HepG2 (cell line): Measurements from ENCODE around the gene TOMM40L. TPM values are rescaled to one million over a fixed set of nuclear protein-coding genes. Genes with fewer than 3 reads are reported as not detected.
A peak's percentile ranks its signal among the peaks of the same experiment; 100 is the strongest.

ENCODE experiments used
- CENPX ChIP-seq: sonication (generic); formaldehyde crosslinking; IDR thresholded peaks from 2 replicates; pipeline ENCODE4 v1.9.0; 2021; ENCODE audit warnings: mild to moderate bottlenecking, missing genetic modification reagents, moderate library complexity
- DNMT3B ChIP-seq: conservative IDR thresholded peaks from 2 replicates; pipeline ENCODE4 v1.6.1; 2016; ENCODE audit warnings: missing biosample characterization, control low read depth
- JUNB ChIP-seq: sonication (generic); formaldehyde crosslinking; IDR thresholded peaks from 2 replicates; pipeline ENCODE4 v1.8.0; 2022; ENCODE audit warnings: missing genetic modification reagents, mild to moderate bottlenecking, borderline replicate concordance
- KLF11 ChIP-seq: IDR thresholded peaks from 2 replicates; pipeline ENCODE4 v1.6.1; 2016; ENCODE audit warnings: missing compliant biosample characterization
- MEF2D ChIP-seq: sonication (generic); formaldehyde crosslinking; IDR thresholded peaks from 2 replicates; pipeline ENCODE4 v1.5.1; 2020; ENCODE audit warnings: mild to moderate bottlenecking, missing genetic modification reagents
- RBAK ChIP-seq: sonication (generic); formaldehyde crosslinking; IDR thresholded peaks from 2 replicates; pipeline ENCODE4 v1.5.1; 2020; ENCODE audit warnings: mild to moderate bottlenecking, missing genetic modification reagents
- RBM39 ChIP-seq: fragments of 200-400 bp; formaldehyde crosslinking; IDR thresholded peaks from one replicate; pipeline ENCODE4 v1.6.1; 2018; ENCODE audit warnings: antibody characterized with exemption, mild to moderate bottlenecking, low read depth, low read length; ENCODE audit not compliant: poor library complexity, severe bottlenecking
- SKI ChIP-seq: fragments of 450-650 bp; IDR thresholded peaks from one replicate; pipeline ENCODE4 v1.6.1; 2018; ENCODE audit warnings: mild to moderate bottlenecking; ENCODE audit not compliant: partially characterized antibody
- SP4 ChIP-seq: sonication (generic); formaldehyde crosslinking; IDR thresholded peaks from 2 replicates; pipeline ENCODE4 v1.8.1; 2023; ENCODE audit warnings: mild to moderate bottlenecking, missing genetic modification reagents
- SRSF9 ChIP-seq: fragments of 200-400 bp; formaldehyde crosslinking; IDR thresholded peaks from 2 replicates; pipeline ENCODE4 v1.6.1; 2018; ENCODE audit warnings: borderline replicate concordance, mild to moderate bottlenecking, low read depth, low read length; ENCODE audit not compliant: insufficient read depth, poor library complexity, severe bottlenecking
- SSRP1 ChIP-seq: IDR thresholded peaks from 2 replicates; pipeline ENCODE4 v1.6.1; 2016; ENCODE audit warnings: control low read depth
- TSC22D2 ChIP-seq: sonication (generic); formaldehyde crosslinking; IDR thresholded peaks from 2 replicates; pipeline ENCODE4 v1.5.1; 2020; ENCODE audit warnings: missing genetic modification reagents, mild to moderate bottlenecking, borderline replicate concordance
- ZFP82 ChIP-seq: sonication (generic); formaldehyde crosslinking; IDR thresholded peaks from 2 replicates; pipeline ENCODE4 v1.5.1; 2020; ENCODE audit warnings: mild to moderate bottlenecking, missing genetic modification reagents, borderline replicate concordance
- ZNF230 ChIP-seq: sonication (generic); formaldehyde crosslinking; IDR thresholded peaks from 2 replicates; pipeline ENCODE4 v1.4.0; 2020; ENCODE audit warnings: mild to moderate bottlenecking, missing genetic modification reagents
- ZNF263 ChIP-seq: sonication (generic); formaldehyde crosslinking; IDR thresholded peaks from 2 replicates; pipeline ENCODE4 v1.4.0; 2020; ENCODE audit warnings: missing genetic modification reagents
- ZNF44 ChIP-seq: sonication (generic); formaldehyde crosslinking; IDR thresholded peaks from 2 replicates; pipeline ENCODE4 v1.5.1; 2020; ENCODE audit warnings: mild to moderate bottlenecking, missing genetic modification reagents
- ZNF451 ChIP-seq: sonication (generic); formaldehyde crosslinking; IDR thresholded peaks from 2 replicates; pipeline ENCODE4 v1.5.0; 2020; ENCODE audit warnings: mild to moderate bottlenecking, missing genetic modification reagents
- ZNF652 ChIP-seq: IDR thresholded peaks from 2 replicates; pipeline ENCODE4 v1.6.1; 2016; ENCODE audit warnings: low read depth, borderline replicate concordance
- ZNF772 ChIP-seq: sonication (generic); formaldehyde crosslinking; IDR thresholded peaks from 2 replicates; pipeline ENCODE4 v1.5.0; 2020; ENCODE audit warnings: mild to moderate bottlenecking, missing genetic modification reagents
- ZNF775 ChIP-seq: sonication (generic); formaldehyde crosslinking; IDR thresholded peaks from 2 replicates; pipeline ENCODE4 v1.4.0; 2020; ENCODE audit warnings: missing genetic modification reagents, mild to moderate bottlenecking, moderate library complexity, borderline replicate concordance
- ZSCAN29 ChIP-seq: sonication (generic); formaldehyde crosslinking; conservative IDR thresholded peaks from 2 replicates; pipeline ENCODE4 v1.4.0; 2020; ENCODE audit warnings: mild to moderate bottlenecking, missing genetic modification reagents
- polyA plus RNA-seq, 8 experiments: library from polyadenylated mRNA; depleted of rRNA in 3 of 8; stranded (reverse) in 7 of 8; unstranded in 1 of 8; fragments of >200 nt; fragmentation: Illumina TruSeq in 4 of 8; extraction: Trizol in 4 of 8; gene quantifications; 2 replicates each; pipeline versions ENCODE4 v1.2.1 to v1.2.3, GENCODE V29; 2011 to 2016; ENCODE audit warnings: low read depth in 4 of 8, missing spikeins in 1 of 8, mixed read lengths in 1 of 8; ENCODE audit not compliant: insufficient read depth in 1 of 8
- total RNA-seq, 5 experiments: library from RNA; depleted of rRNA; stranded (reverse); fragments of >200 nt; fragmentation: Illumina TruSeq; extraction: Trizol; gene quantifications; 2 replicates each; pipeline ENCODE4 v1.2.3, GENCODE V29; 2016; ENCODE audit warnings: low read depth in 1 of 5
- TF ChIP-seq, protein P1 (sequence below): IDR thresholded peaks from 2 replicates; pipeline ENCODE4 v1.6.1; 2016; ENCODE audit warnings: missing genetic modification reagents, missing compliant biosample characterization
- TF ChIP-seq, protein P2 (sequence below): sonication (generic); formaldehyde crosslinking; IDR thresholded peaks from 2 replicates; pipeline ENCODE4 v1.4.0; 2020; ENCODE audit warnings: missing genetic modification reagents, borderline replicate concordance
- TF ChIP-seq, protein P3 (sequence below): sonication (generic); formaldehyde crosslinking; IDR thresholded peaks from 2 replicates; pipeline ENCODE4 v1.4.0; 2020; ENCODE audit warnings: mild to moderate bottlenecking, missing genetic modification reagents
- TF ChIP-seq, protein P4 (sequence below): sonication (generic); formaldehyde crosslinking; IDR thresholded peaks from 2 replicates; pipeline ENCODE4 v1.8.1; 2023; ENCODE audit warnings: mild to moderate bottlenecking, missing genetic modification reagents, borderline replicate concordance
- TF ChIP-seq, protein P5 (sequence below): sonication (generic); formaldehyde crosslinking; IDR thresholded peaks from 2 replicates; pipeline ENCODE4 v1.4.0; 2020; ENCODE audit warnings: missing genetic modification reagents

The TOMM40L gene
- total and polyA plus RNA-seq, 2 of the 13 experiments (the other 11 are each of a cell fraction or from before 2014, with no cell fraction given), result 14.1 to 26.2 TPM

DNA sequence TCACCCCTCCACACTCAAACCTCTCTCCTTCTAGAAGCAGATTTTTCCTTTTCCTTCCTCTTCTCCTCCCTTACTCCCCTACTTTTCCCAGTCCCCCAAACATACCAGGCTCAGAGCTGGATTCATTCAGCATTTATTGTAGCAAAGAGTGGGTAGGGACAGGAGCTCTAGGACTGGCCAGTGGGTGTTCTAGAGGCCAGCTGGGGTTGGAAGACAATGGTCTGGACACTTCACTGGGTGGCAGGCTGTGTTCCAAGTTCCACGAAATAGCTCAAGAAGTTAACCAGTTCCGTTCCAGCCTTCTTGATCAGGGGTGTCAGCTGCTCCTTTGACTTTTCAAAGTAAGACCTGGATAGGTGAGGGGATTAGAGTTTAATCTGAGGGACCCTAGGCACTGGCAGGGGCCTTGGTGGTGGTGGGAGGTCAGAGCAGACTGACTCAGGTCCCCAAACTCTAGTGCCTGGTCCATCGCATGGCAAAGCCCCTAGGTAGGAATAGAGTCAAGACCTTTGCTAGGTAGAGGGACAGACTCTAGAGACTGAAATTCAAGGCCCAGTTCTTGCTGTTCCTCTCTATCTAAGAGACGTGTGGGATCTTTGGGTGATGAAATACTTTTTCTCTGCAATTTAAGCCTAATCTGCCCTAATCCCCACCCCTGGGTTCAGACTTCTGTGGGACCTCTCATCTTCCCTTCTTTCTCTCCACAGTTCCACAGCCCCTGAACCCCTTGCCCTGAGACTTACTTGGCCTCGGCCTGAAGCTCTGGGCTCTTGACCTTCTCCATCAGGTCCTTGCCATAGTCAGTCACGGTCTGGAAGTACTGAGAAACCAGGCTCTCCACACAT lies 3.5 kb upstream of the TOMM40L start (continued):
- TF ChIP-seq TSC22D2 (CRISPR knock-in tag) (peak; percentile 52; the same call in 1 of the 2 replicates), RBAK (CRISPR knock-in tag) (no peak), SRSF9 (no peak), SP4 (CRISPR knock-in tag) (peak; percentile 54; the same call in 1 of the 2 replicates), ZFP82 (CRISPR knock-in tag) (no peak), ZNF230 (CRISPR knock-in tag) (no peak), MEF2D (CRISPR knock-in tag) (0 out of 2 replicates have a peak, but pooled peaks have one; percentile 29), CENPX (no peak), SSRP1 (CRISPR knock-in tag) (no peak), ZSCAN29 (CRISPR knock-in tag) (no peak), ZNF44 (CRISPR knock-in tag) (no peak), KLF11 (CRISPR knock-in tag) (no peak), JUNB (CRISPR knock-in tag) (peak; percentile 20; the same call in 1 of the 2 replicates), ZNF652 (CRISPR knock-in tag) (peak; percentile 48; the same call in 1 of the 2 replicates), SKI (no peak), RBM39 (no peak), DNMT3B (CRISPR knock-in tag) (no peak), ZNF775 (CRISPR knock-in tag) (no peak), ZNF772 (CRISPR knock-in tag) (peak; percentile 36; the same call in 1 of the 2 replicates), ZNF263 (CRISPR knock-in tag) (no peak), ZNF451 (CRISPR knock-in tag) (no peak)
- TF ChIP-seq, protein P1, sequence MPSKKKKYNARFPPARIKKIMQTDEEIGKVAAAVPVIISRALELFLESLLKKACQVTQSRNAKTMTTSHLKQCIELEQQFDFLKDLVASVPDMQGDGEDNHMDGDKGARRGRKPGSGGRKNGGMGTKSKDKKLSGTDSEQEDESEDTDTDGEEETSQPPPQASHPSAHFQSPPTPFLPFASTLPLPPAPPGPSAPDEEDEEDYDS (CRISPR knock-in tag), result no peak
- TF ChIP-seq, protein P2, sequence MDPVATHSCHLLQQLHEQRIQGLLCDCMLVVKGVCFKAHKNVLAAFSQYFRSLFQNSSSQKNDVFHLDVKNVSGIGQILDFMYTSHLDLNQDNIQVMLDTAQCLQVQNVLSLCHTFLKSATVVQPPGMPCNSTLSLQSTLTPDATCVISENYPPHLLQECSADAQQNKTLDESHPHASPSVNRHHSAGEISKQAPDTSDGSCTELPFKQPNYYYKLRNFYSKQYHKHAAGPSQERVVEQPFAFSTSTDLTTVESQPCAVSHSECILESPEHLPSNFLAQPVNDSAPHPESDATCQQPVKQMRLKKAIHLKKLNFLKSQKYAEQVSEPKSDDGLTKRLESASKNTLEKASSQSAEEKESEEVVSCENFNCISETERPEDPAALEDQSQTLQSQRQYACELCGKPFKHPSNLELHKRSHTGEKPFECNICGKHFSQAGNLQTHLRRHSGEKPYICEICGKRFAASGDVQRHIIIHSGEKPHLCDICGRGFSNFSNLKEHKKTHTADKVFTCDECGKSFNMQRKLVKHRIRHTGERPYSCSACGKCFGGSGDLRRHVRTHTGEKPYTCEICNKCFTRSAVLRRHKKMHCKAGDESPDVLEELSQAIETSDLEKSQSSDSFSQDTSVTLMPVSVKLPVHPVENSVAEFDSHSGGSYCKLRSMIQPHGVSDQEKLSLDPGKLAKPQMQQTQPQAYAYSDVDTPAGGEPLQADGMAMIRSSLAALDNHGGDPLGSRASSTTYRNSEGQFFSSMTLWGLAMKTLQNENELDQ (CRISPR knock-in tag), result no peak
- TF ChIP-seq, protein P3, sequence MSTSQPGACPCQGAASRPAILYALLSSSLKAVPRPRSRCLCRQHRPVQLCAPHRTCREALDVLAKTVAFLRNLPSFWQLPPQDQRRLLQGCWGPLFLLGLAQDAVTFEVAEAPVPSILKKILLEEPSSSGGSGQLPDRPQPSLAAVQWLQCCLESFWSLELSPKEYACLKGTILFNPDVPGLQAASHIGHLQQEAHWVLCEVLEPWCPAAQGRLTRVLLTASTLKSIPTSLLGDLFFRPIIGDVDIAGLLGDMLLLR (CRISPR knock-in tag), result 0 out of 2 replicates have a peak, but pooled peaks have one; percentile 29
- TF ChIP-seq, protein P4, sequence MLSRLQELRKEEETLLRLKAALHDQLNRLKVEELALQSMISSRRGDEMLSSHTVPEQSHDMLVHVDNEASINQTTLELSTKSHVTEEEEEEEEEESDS (CRISPR knock-in tag), result no peak
- TF ChIP-seq, protein P5, sequence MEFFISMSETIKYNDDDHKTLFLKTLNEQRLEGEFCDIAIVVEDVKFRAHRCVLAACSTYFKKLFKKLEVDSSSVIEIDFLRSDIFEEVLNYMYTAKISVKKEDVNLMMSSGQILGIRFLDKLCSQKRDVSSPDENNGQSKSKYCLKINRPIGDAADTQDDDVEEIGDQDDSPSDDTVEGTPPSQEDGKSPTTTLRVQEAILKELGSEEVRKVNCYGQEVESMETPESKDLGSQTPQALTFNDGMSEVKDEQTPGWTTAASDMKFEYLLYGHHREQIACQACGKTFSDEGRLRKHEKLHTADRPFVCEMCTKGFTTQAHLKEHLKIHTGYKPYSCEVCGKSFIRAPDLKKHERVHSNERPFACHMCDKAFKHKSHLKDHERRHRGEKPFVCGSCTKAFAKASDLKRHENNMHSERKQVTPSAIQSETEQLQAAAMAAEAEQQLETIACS, result no peak
